MM.1S (cell line): ENCODE data around the gene UTP20.

Experiments used
- DNase-seq: peaks from one replicate; pipeline ENCODE4 v3.0.0-alpha.2; 2015
- H2AFZ ChIP-seq: fragments of 300-600 bp; sonication (generic); 2 replicates; pipeline ENCODE4 v1.6.0; 2016; ENCODE audit warnings: antibody characterized with exemption, low read length
- H3F3A ChIP-seq: fragments of 300-600 bp; sonication (generic); 2 replicates; pipeline ENCODE4 v1.6.1; 2016; ENCODE audit warnings: mild to moderate bottlenecking, antibody characterized with exemption, low read length, moderate library complexity, mixed read lengths; ENCODE audit not compliant: insufficient read depth
- H3K27ac ChIP-seq: fragments of 300-600 bp; sonication (generic); 2 replicates; pipeline ENCODE4 v1.5.1; 2016; ENCODE audit warnings: mild to moderate bottlenecking, low read length
- H3K27me3 ChIP-seq: fragments of 300-600 bp; sonication (generic); replicated peaks from 2 replicates; pipeline ENCODE4 v1.6.0; 2016; ENCODE audit warnings: low read length; ENCODE audit not compliant: insufficient read depth
- H3K36me3 ChIP-seq: fragments of 300-600 bp; sonication (generic); replicated peaks from 2 replicates; pipeline ENCODE4 v1.6.1; 2016; ENCODE audit warnings: mild to moderate bottlenecking, low read length, mixed read lengths; ENCODE audit not compliant: insufficient read depth
- H3K4me1 ChIP-seq: fragments of 300-600 bp; sonication (generic); 2 replicates; pipeline ENCODE4 v1.6.1; 2016; ENCODE audit warnings: low read length, mixed read lengths
- H3K4me2 ChIP-seq: fragments of 300-600 bp; sonication (generic); 2 replicates; pipeline ENCODE4 v1.6.0; 2016; ENCODE audit warnings: low read depth, low read length
- H3K4me3 ChIP-seq: fragments of 300-600 bp; sonication (generic); 2 replicates; pipeline ENCODE4 v1.5.1; 2016; ENCODE audit warnings: low read length, mixed read lengths
- H3K79me2 ChIP-seq: fragments of 300-600 bp; sonication (generic); 2 replicates; pipeline ENCODE4 v1.6.1; 2016; ENCODE audit warnings: mixed run types, low read length, mixed read lengths
- H3K9ac ChIP-seq: fragments of 300-600 bp; sonication (generic); 2 replicates; pipeline ENCODE4 v1.6.1; 2016; ENCODE audit warnings: low read length, mixed read lengths
- H3K9me2 ChIP-seq: fragments of 300-600 bp; sonication (generic); replicated peaks from 2 replicates; pipeline ENCODE4 v1.6.1; 2016; ENCODE audit warnings: mild to moderate bottlenecking, low read length, mixed read lengths; ENCODE audit not compliant: insufficient read depth
- H3K9me3 ChIP-seq: fragments of 300-600 bp; sonication (generic); replicated peaks from 2 replicates; pipeline ENCODE4 v1.6.1; 2016; ENCODE audit warnings: mild to moderate bottlenecking, low read length, mixed read lengths; ENCODE audit not compliant: insufficient read depth
- H4K20me1 ChIP-seq: fragments of 300-600 bp; sonication (generic); 2 replicates; pipeline ENCODE4 v1.6.1; 2016; ENCODE audit warnings: mild to moderate bottlenecking, low read length, moderate library complexity, mixed read lengths; ENCODE audit not compliant: insufficient read depth
- CTCF ChIP-seq: fragments of 300-600 bp; sonication (generic); IDR thresholded peaks from 2 replicates; pipeline ENCODE4 v1.5.1; 2016; ENCODE audit warnings: antibody characterized with exemption, low read length, mixed read lengths
- EZH2 ChIP-seq: fragments of 300-600 bp; sonication (generic); optimal IDR thresholded peaks from 2 replicates; pipeline ENCODE3; 2017; ENCODE audit warnings: low read depth, mild to moderate bottlenecking, antibody characterized with exemption, low read length, mixed read lengths
- EZH2phosphoT487 ChIP-seq: fragments of 300-600 bp; sonication (generic); IDR thresholded peaks from 2 replicates; pipeline ENCODE4 v1.6.1; 2018; ENCODE audit warnings: antibody characterized with exemption, low read length

Gene UTP20

GRCh38 chr12:101235686-101236085 is 44.2 kb upstream of the UTP20 start:
- Histone ChIP-seq H4K20me1 (no peaks in the 10 kb centered on the region), H3K27ac (peak overlapping the region; percentile 30; the same call in 1 of the 2 replicates), H3K79me2 (no peaks in the 10 kb centered on the region), H3K9me2 (no peaks in the 10 kb centered on the region), H3K4me2 (peak overlapping the region; percentile 2; the same call in 1 of the 2 replicates), H3F3A (no peaks in the 10 kb centered on the region), H3K9ac (no peak overlapping the region), H3K9me3 (no peaks in the 10 kb centered on the region), H2AFZ (peak overlapping the region; percentile 63), H3K4me3 (no peak overlapping the region), H3K36me3 (no peaks in the 10 kb centered on the region), H3K4me1 (peaks cover 15% of the 10 kb centered on the region), H3K27me3 (no peaks in the 10 kb centered on the region)
- TF ChIP-seq EZH2phosphoT487 = no peak
- TF ChIP-seq EZH2 = no peak
- peak; percentile 58 for TF ChIP-seq CTCF
- DNase-seq = peak; percentile 67

DNA sequence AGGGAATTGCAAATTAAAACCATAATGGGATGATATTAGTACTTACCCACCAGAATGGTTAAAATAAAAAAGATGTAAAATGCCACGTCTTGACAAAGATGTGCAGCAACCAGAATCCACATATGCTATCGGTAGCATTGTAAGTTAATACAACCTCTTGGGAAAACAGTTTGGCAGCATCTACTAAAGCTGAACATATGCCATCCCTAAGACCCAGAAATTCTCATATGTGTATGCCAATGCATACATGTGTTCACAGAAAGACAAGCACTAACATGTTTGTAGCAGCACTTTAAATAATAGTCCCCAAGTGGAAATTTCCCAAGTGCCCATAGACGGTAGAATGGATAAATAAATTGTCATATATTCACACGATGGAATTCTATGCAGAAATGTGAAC is 41.6 kb upstream of the UTP20 start:
- Histone ChIP-seq H3K36me3 (no peaks in the 10 kb centered on the region), H4K20me1 (no peaks in the 10 kb centered on the region), H3K4me1 (peaks cover 34% of the 10 kb centered on the region)

GRCh38 chr12:101238800-101239329 is 41.0 kb upstream of the UTP20 start:
- no peak for DNase-seq
- H3K9me2 ChIP-seq = no peaks in the 10 kb centered on the region
- no peak overlapping the region for H3K9ac ChIP-seq
- H2AFZ ChIP-seq = no peak overlapping the region
- H4K20me1 ChIP-seq = no peaks in the 10 kb centered on the region
- no peak overlapping the region for H3K4me2 ChIP-seq
- H3K4me1 ChIP-seq = peaks cover 40% of the 10 kb centered on the region
- no peak overlapping the region for H3K4me3 ChIP-seq
- no peaks in the 10 kb centered on the region for H3K79me2 ChIP-seq
- no peaks in the 10 kb centered on the region for H3K27me3 ChIP-seq
- TF ChIP-seq EZH2phosphoT487 = no peak
- no peak for TF ChIP-seq CTCF
- no peak for TF ChIP-seq EZH2
- H3K9me3 ChIP-seq = no peaks in the 10 kb centered on the region
- no peak overlapping the region for H3K27ac ChIP-seq
- no peaks in the 10 kb centered on the region for H3K36me3 ChIP-seq
- H3F3A ChIP-seq = peaks cover 14% of the 10 kb centered on the region

More for the DNA sequence above, 41.6 kb upstream of the UTP20 start:
- no peak for TF ChIP-seq CTCF
- TF ChIP-seq EZH2phosphoT487 = no peak
- no peak for TF ChIP-seq EZH2
- Histone ChIP-seq H3K9me2 (no peaks in the 10 kb centered on the region), H2AFZ (no peak overlapping the region), H3K9me3 (no peaks in the 10 kb centered on the region), H3K27me3 (no peaks in the 10 kb centered on the region), H3K27ac (no peak overlapping the region), H3K79me2 (no peaks in the 10 kb centered on the region), H3F3A (peaks cover 9% of the 10 kb centered on the region), H3K9ac (no peak overlapping the region), H3K4me3 (no peak overlapping the region), H3K4me2 (no peak overlapping the region)
- DNase-seq = no peak
